HepG2 (cell line): Measurements from ENCODE around the gene CTIF.

ENCODE experiments used
- ATF2 ChIP-seq: sonication (generic); formaldehyde crosslinking; IDR thresholded peaks from 2 replicates; pipeline ENCODE4 v1.4.0; 2020; ENCODE audit warnings: missing genetic modification reagents
- CREM ChIP-seq, 2 experiments: sonication (generic) in 1 of 2; formaldehyde crosslinking in 1 of 2; IDR thresholded peaks; 2 replicates each; pipeline versions ENCODE4 v1.4.0 to v1.6.1; 2016 to 2020; ENCODE audit warnings: antibody characterized with exemption in 1 of 2, mild to moderate bottlenecking in 1 of 2, missing genetic modification reagents in 1 of 2
- CTCF ChIP-seq: sonication (generic); formaldehyde crosslinking; IDR thresholded peaks from 2 replicates; pipeline ENCODE4 v1.5.0; 2020; ENCODE audit warnings: mild to moderate bottlenecking, missing genetic modification reagents, moderate library complexity
- EP300 ChIP-seq, 3 experiments: sonication (generic) in 1 of 3; formaldehyde crosslinking in 1 of 3; IDR thresholded peaks; 2 replicates each; pipeline versions ENCODE4 v1.5.1 to v1.6.1; 2011 to 2020; ENCODE audit warnings: low read depth in 2 of 3, low read length in 2 of 3, borderline replicate concordance in 1 of 3, improper control_type of control experiment in 1 of 3, mild to moderate bottlenecking in 1 of 3, missing genetic modification reagents in 1 of 3, moderate library complexity in 1 of 3
- EZH2 ChIP-seq: conservative IDR thresholded peaks from 2 replicates; pipeline ENCODE4 v1.6.1; 2012; ENCODE audit warnings: mild to moderate bottlenecking, low read depth, low read length, moderate library complexity
- FOSL1 ChIP-seq: sonication (generic); formaldehyde crosslinking; IDR thresholded peaks from 2 replicates; pipeline ENCODE4 v1.9.0; 2021; ENCODE audit warnings: missing genetic modification reagents, borderline replicate concordance
- FOXJ3 ChIP-seq: sonication (generic); formaldehyde crosslinking; IDR thresholded peaks from 2 replicates; pipeline ENCODE4 v1.4.0; 2020; ENCODE audit warnings: missing genetic modification reagents, mild to moderate bottlenecking, borderline replicate concordance
- GATAD2A ChIP-seq: IDR thresholded peaks from 2 replicates; pipeline ENCODE4 v1.6.1; 2016
- POLR2A ChIP-seq, 2 experiments: IDR thresholded peaks; 2 replicates each; pipeline ENCODE4 v1.6.1; 2011; ENCODE audit warnings: low read depth in 2 of 2, low read length in 2 of 2, mild to moderate bottlenecking in 1 of 2, moderate library complexity in 1 of 2; ENCODE audit not compliant: insufficient read depth in 1 of 2
- RFX5 ChIP-seq: IDR thresholded peaks from 2 replicates; pipeline ENCODE4 v1.6.1; 2011; ENCODE audit warnings: low read depth, low read length, improper control_type of control experiment
- THAP9 ChIP-seq: sonication (generic); formaldehyde crosslinking; IDR thresholded peaks from 2 replicates; pipeline ENCODE4; 2020; ENCODE audit warnings: missing genetic modification reagents, mild to moderate bottlenecking, borderline replicate concordance
- ZNF331 ChIP-seq: sonication (generic); formaldehyde crosslinking; IDR thresholded peaks from 2 replicates; pipeline ENCODE4 v1.4.0; 2020; ENCODE audit warnings: missing genetic modification reagents
- ZNF337 ChIP-seq: sonication (generic); formaldehyde crosslinking; IDR thresholded peaks from 2 replicates; pipeline ENCODE4 v1.5.1; 2020; ENCODE audit warnings: missing genetic modification reagents, low read depth, mild to moderate bottlenecking, borderline replicate concordance
- ZNF605 ChIP-seq: sonication (generic); formaldehyde crosslinking; IDR thresholded peaks from 2 replicates; pipeline ENCODE4 v1.8.0; 2022; ENCODE audit warnings: mild to moderate bottlenecking, missing genetic modification reagents

- TF ChIP-seq EZH2 (no peak), ZNF337 (CRISPR knock-in tag) (no peak), ZNF331 (CRISPR knock-in tag) (no peak), CTCF (CRISPR knock-in tag) (no peak), CREM (IDR thresholded peaks at IDR 0.05) (no peak), CREM (CRISPR knock-in tag; IDR thresholded peaks at IDR 0.05) (no peak), FOSL1 (CRISPR knock-in tag) (no peak), EP300 (IDR thresholded peaks at IDR 0.05; ENCODE audit: low read depth in 2 of 2, low read length in 2 of 2) (no peak), EP300 (CRISPR knock-in tag; IDR thresholded peaks at IDR 0.05; ENCODE audit: borderline replicate concordance) (no peak), RFX5 (no peak), THAP9 (CRISPR knock-in tag) (no peak), ZNF605 (no peak), ATF2 (no peak), FOXJ3 (no peak), POLR2A (IDR thresholded peaks at IDR 0.05; ENCODE audit: insufficient read depth in 1 of 2, low read depth in 2 of 2, low read length in 2 of 2) (no peak), GATAD2A (CRISPR knock-in tag) (no peak)
Observed at GRCh38 chr18:48594471-48595094, 55.8 kb downstream of the CTIF start.
